HCT116 (cell line): Measurements from ENCODE around the gene ANKRD55. TPM values are rescaled to one million over a fixed set of nuclear protein-coding genes. Genes with fewer than 3 reads are reported as not detected.

ENCODE experiments used
- ATAC-seq: fragments of 200-7000 bp; cut with Tn5 transposase; 2 replicates; pipeline ENCODE4 v1.9.1; 2020; ENCODE audit warnings: mild to moderate bottlenecking, moderate library complexity
- BruUV-seq: library from RNA; stranded (reverse); fragments of 400-500 nt; replicated peaks from 2 replicates; lab custom pipeline; 2021; lab: Mats Ljungman, UMichigan
- CTCF ChIA-PET: fragments of 300-600 bp; sonication (Branson Sonifier 250); formaldehyde crosslinking; loops from one replicate; lab custom pipeline; 2021; ENCODE audit warnings: antibody characterized with exemption; lab: Charles Lee
- POLR2A ChIA-PET: fragments of 300-600, 350-600 bp; sonication (Branson Sonifier 250); formaldehyde crosslinking; loops from one replicate; lab custom pipeline; 2021; ENCODE audit warnings: antibody characterized with exemption; lab: Charles Lee
- RAD21 ChIA-PET, 2 experiments: fragments of 300-600 bp; sonication (Branson Sonifier 250); formaldehyde crosslinking; loops; one replicate each; lab custom pipeline; 2023; ENCODE audit warnings: low total read pairs in 2 of 2; ENCODE audit not compliant: uncharacterized antibody in 2 of 2, unreplicated experiment in 2 of 2, low non-redundant PET in 1 of 2; lab: Charles Lee
- DNase-seq: peaks from one replicate; pipeline ENCODE4 v3.0.0-alpha.2; 2010; ENCODE audit warnings: low read depth, low spot score
- H2AFZ ChIP-seq: fragments of 200-600 bp; shearing (Covaris generic), sonication (generic); 2 replicates; pipeline ENCODE4 v1.6.1; 2017; ENCODE audit warnings: low read depth, mixed run types, mixed read lengths, antibody characterized with exemption, low read length; ENCODE audit not compliant: poor library complexity, severe bottlenecking
- H3K27ac ChIP-seq: 2 replicates; pipeline ENCODE4 v1.5.1; 2012; ENCODE audit warnings: low read depth, low read length
- H3K27me3 ChIP-seq: fragments of 200-600 bp; sonication (generic); 2 replicates; pipeline ENCODE4 v1.6.1; 2016; ENCODE audit warnings: mixed run types, low read length, mixed read lengths; ENCODE audit not compliant: insufficient read depth
- H3K36me3 ChIP-seq, 2 experiments: fragments of 200-500 bp in 1 of 2; fragments of 200-600 bp in 1 of 2; sonication (Bioruptor generic) in 1 of 2; sonication (generic) in 1 of 2; 2 replicates each; pipeline versions ENCODE4 v1.5.1 to v1.6.1; 2014 to 2016; ENCODE audit warnings: low read length in 2 of 2, inconsistent platforms in 1 of 2, mixed read lengths in 1 of 2, mixed run types in 1 of 2; ENCODE audit not compliant: insufficient read depth in 2 of 2, control insufficient read depth in 1 of 2
- H3K4me1 ChIP-seq, 2 experiments: fragments of 200-600 bp in 1 of 2; sonication (generic) in 1 of 2; 2 replicates each; pipeline versions ENCODE4 v1.5.1 to v1.6.1; 2012 to 2017; ENCODE audit warnings: low read length in 2 of 2, inconsistent platforms in 1 of 2, mild to moderate bottlenecking in 1 of 2, mixed read lengths in 1 of 2, mixed run types in 1 of 2, moderate library complexity in 1 of 2; ENCODE audit not compliant: insufficient read depth in 2 of 2, control insufficient read depth in 1 of 2
- H3K4me2 ChIP-seq: fragments of 200-600 bp; sonication (generic); 2 replicates; pipeline ENCODE4 v1.6.1; 2017; ENCODE audit warnings: mixed run types, low read length, mixed read lengths
- H3K4me3 ChIP-seq, 2 experiments: fragments of 200-600 bp in 1 of 2; sonication (generic) in 1 of 2; replicated peaks in 1 of 2; 2 replicates each; pipeline ENCODE4 v1.5.1; 2011 to 2016; ENCODE audit warnings: low read length in 2 of 2, control low read depth in 1 of 2, low read depth in 1 of 2, mild to moderate bottlenecking in 1 of 2, mixed read lengths in 1 of 2, mixed run types in 1 of 2
- H3K79me2 ChIP-seq: fragments of 200-600 bp; sonication (generic); 2 replicates; pipeline ENCODE4 v1.6.1; 2017; ENCODE audit warnings: mild to moderate bottlenecking, mixed run types, low read length, moderate library complexity, mixed read lengths; ENCODE audit not compliant: insufficient read depth
- H3K9ac ChIP-seq: fragments of 200-600 bp; sonication (generic); 2 replicates; pipeline ENCODE4 v1.6.1; 2016; ENCODE audit warnings: low read length, mixed read lengths
- H3K9me2 ChIP-seq: fragments of 200-600 bp; sonication (generic), shearing (Covaris generic); 2 replicates; pipeline ENCODE4 v1.6.1; 2017; ENCODE audit warnings: mixed run types, mild to moderate bottlenecking, moderate library complexity; ENCODE audit not compliant: insufficient read depth
- H3K9me3 ChIP-seq, 2 experiments: fragments of 200-500 bp in 1 of 2; fragments of 200-600 bp in 1 of 2; sonication (Bioruptor generic) in 1 of 2; sonication (generic) in 1 of 2; 2 replicates each; pipeline ENCODE4 v1.6.1; 2014 to 2017; ENCODE audit warnings: low read length in 2 of 2, mixed read lengths in 2 of 2, inconsistent platforms in 1 of 2, low read depth in 1 of 2, mild to moderate bottlenecking in 1 of 2, mixed run types in 1 of 2, moderate library complexity in 1 of 2; ENCODE audit not compliant: control insufficient read depth in 1 of 2, insufficient read depth in 1 of 2
- H4K20me1 ChIP-seq: fragments of 200-600 bp; sonication (generic), shearing (Covaris generic); 2 replicates; pipeline ENCODE4 v1.6.1; 2017; ENCODE audit warnings: mixed run types, mild to moderate bottlenecking, moderate library complexity; ENCODE audit not compliant: insufficient read depth
- CEBPB ChIP-seq: IDR thresholded peaks from 2 replicates; pipeline ENCODE4 v1.6.1; 2012; ENCODE audit warnings: low read depth
- ELF1 ChIP-seq: IDR thresholded peaks from 2 replicates; pipeline ENCODE4 v1.6.1; 2012; ENCODE audit warnings: low read depth, borderline replicate concordance
- EZH2 ChIP-seq: fragments of 200-600 bp; sonication (generic); IDR thresholded peaks from 2 replicates; pipeline ENCODE4 v1.6.1; 2017; ENCODE audit warnings: antibody characterized with exemption, mixed run types
- EZH2phosphoT487 ChIP-seq: fragments of 200-600 bp; IDR thresholded peaks from 2 replicates; pipeline ENCODE4 v1.6.1; 2018; ENCODE audit warnings: antibody characterized with exemption, borderline replicate concordance
- FOSL1 ChIP-seq: IDR thresholded peaks from 2 replicates; pipeline ENCODE4 v1.6.1; 2012; ENCODE audit warnings: low read depth
- JUND ChIP-seq: IDR thresholded peaks from 2 replicates; pipeline ENCODE4 v1.6.1; 2012
- POLR2A ChIP-seq: IDR thresholded peaks from 2 replicates; pipeline ENCODE4 v1.7.0; 2011; ENCODE audit warnings: borderline replicate concordance; ENCODE audit not compliant: insufficient read depth, insufficient read length; ENCODE audit errors: extremely low read depth
- POLR2AphosphoS5 ChIP-seq: IDR thresholded peaks from 2 replicates; pipeline ENCODE4 v1.6.1; 2011; ENCODE audit warnings: mild to moderate bottlenecking, low read depth, low read length, moderate library complexity
- RAD21 ChIP-seq: IDR thresholded peaks from 2 replicates; pipeline ENCODE4 v1.6.1; 2012; ENCODE audit warnings: low read depth, mild to moderate bottlenecking
- SRF ChIP-seq: IDR thresholded peaks from 2 replicates; pipeline ENCODE4 v1.6.1; 2012; ENCODE audit warnings: low read depth
- TCF7L2 ChIP-seq: IDR thresholded peaks from 2 replicates; pipeline ENCODE4 v1.7.0; 2011; ENCODE audit warnings: borderline replicate concordance, inconsistent platforms; ENCODE audit not compliant: insufficient read depth, insufficient read length; ENCODE audit errors: extremely low read depth
- ZFX ChIP-seq: fragments of 450-650 bp; IDR thresholded peaks from 2 replicates; pipeline ENCODE4 v1.6.1; 2017
- ZNF274 ChIP-seq: fragments of 200-500 bp; sonication (Bioruptor generic); IDR thresholded peaks from 2 replicates; pipeline ENCODE4 v1.6.1; 2014; ENCODE audit warnings: mild to moderate bottlenecking, low read depth, low read length, inconsistent platforms
- intact Hi-C: fragments of 100-400 bp; cut with micrococcal nuclease; formaldehyde crosslinking; loops from 2 replicates; pipeline ENCODE4 v1.10.0; 2022
- total RNA-seq: library from RNA; stranded (reverse); gene quantifications from one replicate; pipeline ENCODE4 v1.2.1, GENCODE V29; 2021; ENCODE audit not compliant: unreplicated experiment
- TF ChIP-seq, protein P1 (sequence below), 3 experiments: fragments of 200-600 bp in 1 of 3; sonication (generic) in 1 of 3; IDR thresholded peaks in 2 of 3; conservative IDR thresholded peaks in 1 of 3; 2 replicates each; pipeline ENCODE4 v1.5.1; 2012 to 2017; ENCODE audit warnings: low read depth in 2 of 3, low read length in 2 of 3, antibody characterized with exemption in 1 of 3, borderline replicate concordance in 1 of 3, control low read depth in 1 of 3, mild to moderate bottlenecking in 1 of 3, mixed read lengths in 1 of 3, mixed run types in 1 of 3, moderate library complexity in 1 of 3; ENCODE audit not compliant: insufficient read depth in 1 of 3
- TF ChIP-seq, protein P2 (sequence below): IDR thresholded peaks from 2 replicates; pipeline ENCODE4 v1.6.1; 2012; ENCODE audit warnings: low read depth
- TF ChIP-seq, protein P3 (sequence below): IDR thresholded peaks from 2 replicates; pipeline ENCODE4 v1.6.1; 2012

Gene ANKRD55
- total RNA-seq, 1 experiment from 2014 or later, result not detected

DNA sequence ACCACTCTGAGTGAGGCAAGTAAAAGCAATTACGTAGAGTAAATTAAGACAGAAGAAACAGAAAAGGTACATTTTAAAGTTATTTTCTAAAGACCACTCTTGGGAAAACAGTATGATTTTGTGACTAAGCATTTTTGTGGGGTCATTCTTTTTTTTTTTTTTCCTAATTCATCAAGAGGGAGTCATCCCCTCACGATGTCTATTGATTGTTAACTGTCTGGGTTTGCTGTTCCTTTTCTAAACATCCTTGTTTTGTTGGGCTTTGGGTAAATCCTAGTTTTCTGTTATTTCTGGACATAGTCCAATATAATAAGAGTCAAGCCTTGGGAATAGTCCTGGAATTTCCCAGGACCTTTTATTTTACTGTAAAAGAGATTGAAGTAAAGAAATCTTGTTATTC is 63.8 kb downstream of the ANKRD55 start:
- DNase-seq, result no peak
- RAD21 ChIA-PET, result no interaction called here
- no TSS peak for BruUV-seq
- H2AFZ ChIP-seq, result no peak overlapping the region
- no peaks in the 10 kb centered on the region for H3K9me2 ChIP-seq
- H3K4me2 ChIP-seq, result no peak overlapping the region
- H3K27ac ChIP-seq, result no peak overlapping the region
- TF ChIP-seq POLR2A (no peak), ZFX (no peak), EZH2phosphoT487 (no peak), RAD21 (no peak), TCF7L2 (no peak), ELF1 (no peak), CEBPB (no peak), EZH2 (no peak), POLR2AphosphoS5 (no peak), FOSL1 (no peak), SRF (no peak), JUND (no peak), ZNF274 (no peak)
- TF ChIP-seq, protein P1, sequence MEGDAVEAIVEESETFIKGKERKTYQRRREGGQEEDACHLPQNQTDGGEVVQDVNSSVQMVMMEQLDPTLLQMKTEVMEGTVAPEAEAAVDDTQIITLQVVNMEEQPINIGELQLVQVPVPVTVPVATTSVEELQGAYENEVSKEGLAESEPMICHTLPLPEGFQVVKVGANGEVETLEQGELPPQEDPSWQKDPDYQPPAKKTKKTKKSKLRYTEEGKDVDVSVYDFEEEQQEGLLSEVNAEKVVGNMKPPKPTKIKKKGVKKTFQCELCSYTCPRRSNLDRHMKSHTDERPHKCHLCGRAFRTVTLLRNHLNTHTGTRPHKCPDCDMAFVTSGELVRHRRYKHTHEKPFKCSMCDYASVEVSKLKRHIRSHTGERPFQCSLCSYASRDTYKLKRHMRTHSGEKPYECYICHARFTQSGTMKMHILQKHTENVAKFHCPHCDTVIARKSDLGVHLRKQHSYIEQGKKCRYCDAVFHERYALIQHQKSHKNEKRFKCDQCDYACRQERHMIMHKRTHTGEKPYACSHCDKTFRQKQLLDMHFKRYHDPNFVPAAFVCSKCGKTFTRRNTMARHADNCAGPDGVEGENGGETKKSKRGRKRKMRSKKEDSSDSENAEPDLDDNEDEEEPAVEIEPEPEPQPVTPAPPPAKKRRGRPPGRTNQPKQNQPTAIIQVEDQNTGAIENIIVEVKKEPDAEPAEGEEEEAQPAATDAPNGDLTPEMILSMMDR (IDR thresholded peaks at IDR 0.05 in 2 of 3, conservative IDR thresholded peaks at IDR 0.05 in 1 of 3; ENCODE audit: borderline replicate concordance in 1 of 3, insufficient read depth in 1 of 3, low read depth in 2 of 3, low read length in 2 of 3), result no peak
- TF ChIP-seq, protein P2, sequence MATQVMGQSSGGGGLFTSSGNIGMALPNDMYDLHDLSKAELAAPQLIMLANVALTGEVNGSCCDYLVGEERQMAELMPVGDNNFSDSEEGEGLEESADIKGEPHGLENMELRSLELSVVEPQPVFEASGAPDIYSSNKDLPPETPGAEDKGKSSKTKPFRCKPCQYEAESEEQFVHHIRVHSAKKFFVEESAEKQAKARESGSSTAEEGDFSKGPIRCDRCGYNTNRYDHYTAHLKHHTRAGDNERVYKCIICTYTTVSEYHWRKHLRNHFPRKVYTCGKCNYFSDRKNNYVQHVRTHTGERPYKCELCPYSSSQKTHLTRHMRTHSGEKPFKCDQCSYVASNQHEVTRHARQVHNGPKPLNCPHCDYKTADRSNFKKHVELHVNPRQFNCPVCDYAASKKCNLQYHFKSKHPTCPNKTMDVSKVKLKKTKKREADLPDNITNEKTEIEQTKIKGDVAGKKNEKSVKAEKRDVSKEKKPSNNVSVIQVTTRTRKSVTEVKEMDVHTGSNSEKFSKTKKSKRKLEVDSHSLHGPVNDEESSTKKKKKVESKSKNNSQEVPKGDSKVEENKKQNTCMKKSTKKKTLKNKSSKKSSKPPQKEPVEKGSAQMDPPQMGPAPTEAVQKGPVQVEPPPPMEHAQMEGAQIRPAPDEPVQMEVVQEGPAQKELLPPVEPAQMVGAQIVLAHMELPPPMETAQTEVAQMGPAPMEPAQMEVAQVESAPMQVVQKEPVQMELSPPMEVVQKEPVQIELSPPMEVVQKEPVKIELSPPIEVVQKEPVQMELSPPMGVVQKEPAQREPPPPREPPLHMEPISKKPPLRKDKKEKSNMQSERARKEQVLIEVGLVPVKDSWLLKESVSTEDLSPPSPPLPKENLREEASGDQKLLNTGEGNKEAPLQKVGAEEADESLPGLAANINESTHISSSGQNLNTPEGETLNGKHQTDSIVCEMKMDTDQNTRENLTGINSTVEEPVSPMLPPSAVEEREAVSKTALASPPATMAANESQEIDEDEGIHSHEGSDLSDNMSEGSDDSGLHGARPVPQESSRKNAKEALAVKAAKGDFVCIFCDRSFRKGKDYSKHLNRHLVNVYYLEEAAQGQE, result no peak
- TF ChIP-seq, protein P3, sequence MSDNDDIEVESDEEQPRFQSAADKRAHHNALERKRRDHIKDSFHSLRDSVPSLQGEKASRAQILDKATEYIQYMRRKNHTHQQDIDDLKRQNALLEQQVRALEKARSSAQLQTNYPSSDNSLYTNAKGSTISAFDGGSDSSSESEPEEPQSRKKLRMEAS, result no peak
- no peaks in the 10 kb centered on the region for H3K4me1 ChIP-seq
- H3K79me2 ChIP-seq, result no peaks in the 10 kb centered on the region
- no peak for ATAC-seq
- POLR2A ChIA-PET, result no interaction called here
- no peaks in the 10 kb centered on the region for H3K36me3 ChIP-seq
- no peak overlapping the region for H3K4me3 ChIP-seq
- CTCF ChIA-PET, result no interaction called here
- no peak overlapping the region for H3K9ac ChIP-seq
- H3K27me3 ChIP-seq, result no peaks in the 10 kb centered on the region
- no peaks in the 10 kb centered on the region for H3K9me3 ChIP-seq
- H4K20me1 ChIP-seq, result no peaks in the 10 kb centered on the region
- intact Hi-C loops, result no loop called here
